MM.1S (cell line): ENCODE measurements around the gene EXOSC9.

ENCODE experiments used
- DNase-seq: peaks from one replicate; pipeline ENCODE4 v3.0.0-alpha.2; 2015
- H2AFZ ChIP-seq: fragments of 300-600 bp; sonication (generic); 2 replicates; pipeline ENCODE4 v1.6.0; 2016; ENCODE audit warnings: antibody characterized with exemption, low read length
- H3F3A ChIP-seq: fragments of 300-600 bp; sonication (generic); 2 replicates; pipeline ENCODE4 v1.6.1; 2016; ENCODE audit warnings: mild to moderate bottlenecking, antibody characterized with exemption, low read length, moderate library complexity, mixed read lengths; ENCODE audit not compliant: insufficient read depth
- H3K27ac ChIP-seq: fragments of 300-600 bp; sonication (generic); 2 replicates; pipeline ENCODE4 v1.5.1; 2016; ENCODE audit warnings: mild to moderate bottlenecking, low read length
- H3K27me3 ChIP-seq: fragments of 300-600 bp; sonication (generic); replicated peaks from 2 replicates; pipeline ENCODE4 v1.6.0; 2016; ENCODE audit warnings: low read length; ENCODE audit not compliant: insufficient read depth
- H3K36me3 ChIP-seq: fragments of 300-600 bp; sonication (generic); replicated peaks from 2 replicates; pipeline ENCODE4 v1.6.1; 2016; ENCODE audit warnings: mild to moderate bottlenecking, low read length, mixed read lengths; ENCODE audit not compliant: insufficient read depth
- H3K4me1 ChIP-seq: fragments of 300-600 bp; sonication (generic); 2 replicates; pipeline ENCODE4 v1.6.1; 2016; ENCODE audit warnings: low read length, mixed read lengths
- H3K4me2 ChIP-seq: fragments of 300-600 bp; sonication (generic); 2 replicates; pipeline ENCODE4 v1.6.0; 2016; ENCODE audit warnings: low read depth, low read length
- H3K4me3 ChIP-seq: fragments of 300-600 bp; sonication (generic); 2 replicates; pipeline ENCODE4 v1.5.1; 2016; ENCODE audit warnings: low read length, mixed read lengths
- H3K79me2 ChIP-seq: fragments of 300-600 bp; sonication (generic); 2 replicates; pipeline ENCODE4 v1.6.1; 2016; ENCODE audit warnings: mixed run types, low read length, mixed read lengths
- H3K9ac ChIP-seq: fragments of 300-600 bp; sonication (generic); 2 replicates; pipeline ENCODE4 v1.6.1; 2016; ENCODE audit warnings: low read length, mixed read lengths
- H3K9me2 ChIP-seq: fragments of 300-600 bp; sonication (generic); replicated peaks from 2 replicates; pipeline ENCODE4 v1.6.1; 2016; ENCODE audit warnings: mild to moderate bottlenecking, low read length, mixed read lengths; ENCODE audit not compliant: insufficient read depth
- H3K9me3 ChIP-seq: fragments of 300-600 bp; sonication (generic); replicated peaks from 2 replicates; pipeline ENCODE4 v1.6.1; 2016; ENCODE audit warnings: mild to moderate bottlenecking, low read length, mixed read lengths; ENCODE audit not compliant: insufficient read depth
- H4K20me1 ChIP-seq: fragments of 300-600 bp; sonication (generic); 2 replicates; pipeline ENCODE4 v1.6.1; 2016; ENCODE audit warnings: mild to moderate bottlenecking, low read length, moderate library complexity, mixed read lengths; ENCODE audit not compliant: insufficient read depth
- EZH2 ChIP-seq: fragments of 300-600 bp; sonication (generic); optimal IDR thresholded peaks from 2 replicates; pipeline ENCODE3; 2017; ENCODE audit warnings: low read depth, mild to moderate bottlenecking, antibody characterized with exemption, low read length, mixed read lengths
- EZH2phosphoT487 ChIP-seq: fragments of 300-600 bp; sonication (generic); IDR thresholded peaks from 2 replicates; pipeline ENCODE4 v1.6.1; 2018; ENCODE audit warnings: antibody characterized with exemption, low read length
- TF ChIP-seq, protein P1 (sequence below): fragments of 300-600 bp; sonication (generic); IDR thresholded peaks from 2 replicates; pipeline ENCODE4 v1.5.1; 2016; ENCODE audit warnings: antibody characterized with exemption, low read length, mixed read lengths

EXOSC9 gene

DNA sequence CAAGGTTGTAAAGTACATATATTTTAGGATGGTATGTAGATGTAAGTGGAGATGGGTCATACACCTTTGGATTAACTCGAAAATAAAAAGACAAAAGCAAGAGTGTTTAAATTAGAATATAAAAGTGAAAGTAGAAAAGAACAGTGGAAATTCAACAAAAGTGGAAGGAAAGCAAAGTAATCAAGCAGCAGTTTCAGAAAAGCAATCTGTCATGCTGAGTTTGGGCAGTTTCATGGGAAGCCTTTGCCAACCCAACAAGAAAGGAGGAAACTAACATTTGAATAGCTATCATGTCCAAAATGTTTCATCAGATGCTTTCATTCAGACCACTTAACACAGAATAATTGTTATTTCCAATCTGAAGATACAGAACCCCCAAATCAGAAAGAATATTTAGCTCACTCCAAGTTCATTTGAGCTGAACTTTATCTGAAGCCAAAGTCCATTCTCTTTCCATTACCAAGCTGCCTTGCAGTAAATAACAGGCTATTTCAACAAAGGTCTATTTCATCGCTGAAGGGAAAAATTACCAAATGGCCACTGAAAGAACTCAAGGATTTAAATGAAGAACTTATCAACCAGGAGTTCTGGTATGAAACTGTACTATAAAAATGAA lies 1.8 kb upstream of the EXOSC9 start:
- Histone ChIP-seq H3K36me3 (no peaks in the 10 kb centered on the region; the same call in 1 of the 2 replicates), H3K79me2 (peaks cover 24% of the 10 kb centered on the region), H4K20me1 (no peaks in the 10 kb centered on the region), H3F3A (peaks cover 17% of the 10 kb centered on the region), H3K9me3 (no peaks in the 10 kb centered on the region), H3K27me3 (no peaks in the 10 kb centered on the region), H2AFZ (no peak overlapping the region), H3K4me1 (peaks cover 28% of the 10 kb centered on the region), H3K27ac (no peak overlapping the region), H3K9me2 (no peaks in the 10 kb centered on the region), H3K4me3 (no peak overlapping the region), H3K9ac (no peak overlapping the region), H3K4me2 (peak overlapping the region; percentile 81)
- TF ChIP-seq EZH2phosphoT487 (no peak), EZH2 (no peak)
- TF ChIP-seq, protein P1, sequence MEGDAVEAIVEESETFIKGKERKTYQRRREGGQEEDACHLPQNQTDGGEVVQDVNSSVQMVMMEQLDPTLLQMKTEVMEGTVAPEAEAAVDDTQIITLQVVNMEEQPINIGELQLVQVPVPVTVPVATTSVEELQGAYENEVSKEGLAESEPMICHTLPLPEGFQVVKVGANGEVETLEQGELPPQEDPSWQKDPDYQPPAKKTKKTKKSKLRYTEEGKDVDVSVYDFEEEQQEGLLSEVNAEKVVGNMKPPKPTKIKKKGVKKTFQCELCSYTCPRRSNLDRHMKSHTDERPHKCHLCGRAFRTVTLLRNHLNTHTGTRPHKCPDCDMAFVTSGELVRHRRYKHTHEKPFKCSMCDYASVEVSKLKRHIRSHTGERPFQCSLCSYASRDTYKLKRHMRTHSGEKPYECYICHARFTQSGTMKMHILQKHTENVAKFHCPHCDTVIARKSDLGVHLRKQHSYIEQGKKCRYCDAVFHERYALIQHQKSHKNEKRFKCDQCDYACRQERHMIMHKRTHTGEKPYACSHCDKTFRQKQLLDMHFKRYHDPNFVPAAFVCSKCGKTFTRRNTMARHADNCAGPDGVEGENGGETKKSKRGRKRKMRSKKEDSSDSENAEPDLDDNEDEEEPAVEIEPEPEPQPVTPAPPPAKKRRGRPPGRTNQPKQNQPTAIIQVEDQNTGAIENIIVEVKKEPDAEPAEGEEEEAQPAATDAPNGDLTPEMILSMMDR = no peak
- peak; percentile 14 for DNase-seq

DNA sequence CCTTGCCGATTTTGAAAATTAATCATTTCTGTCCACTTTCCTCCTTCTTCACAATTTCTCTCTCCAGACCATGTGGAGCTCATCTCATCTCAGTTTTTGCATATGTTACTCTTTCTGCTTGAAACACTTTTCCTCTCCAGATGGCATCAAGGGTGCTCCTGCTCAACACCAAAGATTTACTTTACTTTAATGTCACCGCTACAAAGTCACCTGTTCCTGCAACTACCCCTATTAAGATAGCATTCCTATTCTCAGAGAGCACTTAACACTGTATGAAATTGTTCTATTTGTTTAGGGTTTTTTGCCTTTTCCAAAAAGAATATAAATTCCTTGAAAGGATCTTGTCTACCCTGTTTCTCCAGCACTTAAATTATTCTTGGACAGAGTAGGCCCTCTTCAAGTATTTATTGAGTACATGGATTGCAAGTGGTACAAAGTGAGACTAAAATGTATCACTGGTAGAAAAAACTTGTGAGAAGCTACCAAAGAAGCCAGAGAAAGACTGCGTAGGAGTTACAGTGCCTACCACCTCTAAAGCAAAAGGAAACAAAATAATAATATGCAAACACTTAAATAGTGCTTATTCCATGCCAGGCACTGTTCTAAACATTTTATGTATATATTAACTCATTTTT lies 1.1 kb upstream of the EXOSC9 start:
- Histone ChIP-seq H3K79me2 (peaks cover 30% of the 10 kb centered on the region), H3K4me2 (peak overlapping the region; percentile 81), H3F3A (peaks cover 17% of the 10 kb centered on the region), H3K9me2 (no peaks in the 10 kb centered on the region), H3K9ac (peak overlapping the region; percentile 83; the same call in 1 of the 2 replicates), H3K9me3 (no peaks in the 10 kb centered on the region), H3K27ac (peak overlapping the region; percentile 73; the same call in 1 of the 2 replicates), H2AFZ (peak overlapping the region; percentile 91; the same call in 1 of the 2 replicates), H3K4me1 (peaks cover 28% of the 10 kb centered on the region), H4K20me1 (no peaks in the 10 kb centered on the region), H3K36me3 (peaks cover 5% of the 10 kb centered on the region), H3K4me3 (peak overlapping the region; percentile 79), H3K27me3 (no peaks in the 10 kb centered on the region)
- DNase-seq = no peak
- TF ChIP-seq, protein P1 = no peak
- no peak for TF ChIP-seq EZH2
- TF ChIP-seq EZH2phosphoT487 = no peak

DNA sequence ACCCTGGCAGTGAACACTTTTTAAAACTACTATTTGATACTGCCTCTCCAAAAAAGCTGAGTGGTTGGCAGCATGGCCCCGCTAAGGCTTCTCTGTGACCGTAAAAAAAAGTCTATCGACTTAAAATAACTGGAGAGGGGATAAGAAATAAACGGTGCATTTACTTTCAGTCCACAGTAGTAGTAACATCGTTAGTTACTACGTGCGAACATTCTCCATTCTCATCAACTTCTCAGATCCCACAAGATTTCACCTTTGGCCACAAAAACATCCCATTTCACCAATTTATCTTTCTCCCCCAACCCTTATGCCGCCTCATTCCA lies 524 bp upstream of the EXOSC9 start:
- no peaks in the 10 kb centered on the region for H3K9me3 ChIP-seq
- H3K4me1 ChIP-seq = peaks cover 28% of the 10 kb centered on the region
- H2AFZ ChIP-seq = peak overlapping the region; percentile 91
- peak overlapping the region; percentile 73 for H3K27ac ChIP-seq
- H3K9ac ChIP-seq = peak overlapping the region; percentile 83
- TF ChIP-seq, protein P1 = no peak
- TF ChIP-seq EZH2phosphoT487 (no peak), EZH2 (no peak)
- peak overlapping the region; percentile 81 for H3K4me2 ChIP-seq
- peaks cover 5% of the 10 kb centered on the region for H3K36me3 ChIP-seq
- H3K27me3 ChIP-seq = no peaks in the 10 kb centered on the region
- peaks cover 34% of the 10 kb centered on the region for H3K79me2 ChIP-seq
- H3K4me3 ChIP-seq = peak overlapping the region; percentile 79
- no peaks in the 10 kb centered on the region for H4K20me1 ChIP-seq
- no peaks in the 10 kb centered on the region for H3K9me2 ChIP-seq
- DNase-seq = no peak
- peaks cover 17% of the 10 kb centered on the region for H3F3A ChIP-seq
